Measurements from ENCODE around the gene C19orf85.

Gene C19orf85

DNA sequence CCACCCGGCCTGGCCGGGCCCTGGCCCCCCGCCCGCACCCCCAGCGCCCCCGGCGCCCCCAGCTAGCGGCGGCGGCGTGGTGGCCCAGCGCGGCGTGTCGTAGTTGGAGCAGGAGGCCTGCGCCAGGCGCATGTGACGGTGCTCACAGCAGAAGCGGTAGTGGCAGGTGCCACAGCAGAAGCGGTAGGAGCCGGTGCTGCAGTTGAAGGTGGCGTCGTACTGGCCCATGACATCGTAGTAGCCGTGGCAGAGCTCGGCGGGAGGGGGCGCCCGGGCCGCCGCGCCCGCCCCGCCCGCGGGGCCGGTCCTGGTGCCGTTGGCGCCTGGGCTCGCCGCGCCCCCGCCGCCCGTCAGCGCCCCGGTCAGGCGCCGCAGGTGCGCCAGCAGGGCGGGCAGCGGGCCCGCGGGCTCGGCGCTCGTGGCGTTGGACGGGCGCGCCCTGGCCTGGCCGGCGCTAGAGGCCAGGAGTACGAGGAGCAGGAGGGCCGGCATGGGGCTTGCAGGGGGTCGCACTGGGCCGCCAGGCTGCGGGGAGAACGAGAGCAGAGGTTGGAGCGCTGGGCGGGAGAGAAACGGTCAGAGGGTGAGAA, 22.1 kb downstream of the C19orf85 start:
- peaks cover 10 to 15% of the 10 kb centered on the region in 2 donors for H3K4me1 Mint-ChIP-seq (ENCODE audit: low read depth in 2 of 2)
- no peak overlapping the region for H3K4me3 Mint-ChIP-seq
- ATAC-seq (replicated peaks) = peak; percentile 65
- peaks cover 3% of the 10 kb centered on the region for H3K36me3 Mint-ChIP-seq (ENCODE audit: insufficient read depth)
- no peaks in the 10 kb centered on the region for H3K9me3 Mint-ChIP-seq
- no peak overlapping the region for H3K27ac Mint-ChIP-seq
- no peak for DNase-seq
- H3K27me3 Mint-ChIP-seq = peaks cover 72 to 74% of the 10 kb centered on the region in 2 donors

DNA sequence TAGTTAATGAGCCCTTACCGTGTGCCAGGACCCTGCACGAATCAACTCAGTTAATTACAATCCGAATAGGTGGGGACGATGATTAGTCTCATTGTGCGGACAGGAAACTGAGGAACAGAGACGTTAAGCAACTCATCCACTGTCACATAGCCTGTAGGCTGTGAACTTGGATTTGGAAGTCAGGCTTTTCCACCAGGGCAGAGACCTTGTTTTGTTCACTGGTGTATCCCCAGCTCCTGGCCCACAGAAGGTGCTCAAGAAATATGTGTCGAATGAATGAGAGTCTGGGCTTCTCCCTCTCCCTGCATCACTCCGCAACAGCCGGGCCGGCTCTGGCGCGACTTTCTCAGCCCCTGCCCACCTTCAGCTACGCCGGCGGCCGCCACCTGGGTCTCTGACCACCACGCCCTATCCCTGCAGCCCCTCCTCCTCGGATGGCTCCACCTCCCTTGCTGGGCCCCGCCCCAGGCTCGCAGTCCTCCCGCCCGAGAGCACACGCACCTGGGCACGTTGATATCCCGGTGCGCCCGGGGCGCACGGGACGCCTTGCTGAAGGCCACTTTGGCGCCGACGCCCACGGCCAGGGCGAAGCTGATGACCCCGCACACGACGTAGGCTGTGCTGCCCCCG, 22.7 kb downstream of the C19orf85 start:
- H3K4me1 Mint-ChIP-seq (ENCODE audit: low read depth in 2 of 2) = peaks cover 15 to 16% of the 10 kb centered on the region in 2 donors
- no peak overlapping the region for H3K27ac Mint-ChIP-seq
- H3K9me3 Mint-ChIP-seq = no peaks in the 10 kb centered on the region
- ATAC-seq (replicated peaks) (no peak), DNase-seq (no peak)
- peaks cover 78 to 81% of the 10 kb centered on the region in 2 donors for H3K27me3 Mint-ChIP-seq
- peaks cover 3% of the 10 kb centered on the region for H3K36me3 Mint-ChIP-seq (ENCODE audit: insufficient read depth)
- peak overlapping the region; percentile 16 to 36 for H3K4me3 Mint-ChIP-seq

DNA sequence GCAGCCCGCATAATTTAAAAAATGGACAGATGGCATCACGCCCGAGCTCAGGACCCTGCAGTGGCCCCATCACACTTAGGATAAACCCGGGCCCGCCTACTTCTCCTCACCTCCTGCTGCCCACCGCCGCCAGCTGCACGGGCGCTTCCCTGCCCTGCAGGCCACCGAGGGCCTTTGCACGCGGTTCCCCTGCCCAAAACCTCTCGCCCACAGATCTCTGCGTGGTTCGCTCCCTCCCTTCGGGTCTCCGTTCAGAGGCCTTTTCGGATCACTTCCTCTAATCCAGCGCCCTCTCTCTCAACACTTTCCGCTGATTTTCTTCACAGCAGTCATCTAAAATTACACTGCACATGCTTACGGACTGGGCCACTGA, 23.2 kb downstream of the C19orf85 start:
- H3K27ac Mint-ChIP-seq = no peak overlapping the region
- H3K36me3 Mint-ChIP-seq (ENCODE audit: insufficient read depth) = peaks cover 3% of the 10 kb centered on the region
- H3K27me3 Mint-ChIP-seq = peaks cover 83 to 86% of the 10 kb centered on the region in 2 donors
- peaks cover 15 to 16% of the 10 kb centered on the region in 2 donors for H3K4me1 Mint-ChIP-seq (ENCODE audit: low read depth in 2 of 2)
- no peaks in the 10 kb centered on the region for H3K9me3 Mint-ChIP-seq
- DNase-seq (no peak), ATAC-seq (replicated peaks) (no peak)
- peak overlapping the region; percentile 16 to 36 for H3K4me3 Mint-ChIP-seq

DNA sequence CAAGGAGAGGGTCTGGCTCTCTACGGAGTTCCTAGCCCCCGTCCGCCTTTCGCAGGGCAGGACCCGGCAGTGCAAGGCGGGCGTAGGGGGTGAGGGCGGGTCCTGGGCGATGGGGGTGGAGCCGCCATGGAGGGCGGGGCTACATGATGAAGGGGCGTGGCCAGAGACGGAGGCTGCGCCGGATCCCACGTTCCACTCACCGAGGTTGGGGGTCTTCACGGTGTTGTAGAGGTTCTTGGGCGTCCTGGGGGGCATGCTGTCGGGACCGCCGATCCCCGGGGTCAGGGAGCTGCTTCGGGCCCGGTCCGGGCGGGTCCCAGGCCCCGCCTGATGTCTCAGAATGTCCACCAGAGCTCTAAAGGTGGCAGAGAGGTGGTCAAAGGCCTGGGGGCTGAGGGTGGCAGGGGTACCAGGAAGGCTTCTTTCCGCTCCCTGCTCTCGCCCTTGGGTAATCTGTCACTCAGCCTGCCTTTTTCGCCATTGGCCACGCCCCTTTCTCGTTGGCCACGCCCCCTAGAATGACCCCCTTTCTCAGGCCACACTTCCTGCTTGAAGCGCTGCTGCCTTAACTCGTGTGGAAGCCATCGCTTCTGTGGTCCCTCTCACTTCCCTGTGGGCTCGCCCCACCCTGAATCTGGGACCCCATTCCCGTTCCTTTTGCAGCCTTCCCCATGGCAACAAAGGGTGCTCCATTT, 24.0 kb downstream of the C19orf85 start:
- ATAC-seq (replicated peaks) (peak; percentile 38), DNase-seq (no peak)
- peaks cover 77 to 87% of the 10 kb centered on the region in 2 donors for H3K27me3 Mint-ChIP-seq
- H3K4me1 Mint-ChIP-seq (ENCODE audit: low read depth in 2 of 2) = peaks cover 15 to 16% of the 10 kb centered on the region in 2 donors
- peak overlapping the region in 1 of 2 donors; percentile 13 for H3K4me3 Mint-ChIP-seq
- H3K36me3 Mint-ChIP-seq (ENCODE audit: insufficient read depth) = peaks cover 3% of the 10 kb centered on the region
- no peaks in the 10 kb centered on the region for H3K9me3 Mint-ChIP-seq
- no peak overlapping the region for H3K27ac Mint-ChIP-seq

DNA sequence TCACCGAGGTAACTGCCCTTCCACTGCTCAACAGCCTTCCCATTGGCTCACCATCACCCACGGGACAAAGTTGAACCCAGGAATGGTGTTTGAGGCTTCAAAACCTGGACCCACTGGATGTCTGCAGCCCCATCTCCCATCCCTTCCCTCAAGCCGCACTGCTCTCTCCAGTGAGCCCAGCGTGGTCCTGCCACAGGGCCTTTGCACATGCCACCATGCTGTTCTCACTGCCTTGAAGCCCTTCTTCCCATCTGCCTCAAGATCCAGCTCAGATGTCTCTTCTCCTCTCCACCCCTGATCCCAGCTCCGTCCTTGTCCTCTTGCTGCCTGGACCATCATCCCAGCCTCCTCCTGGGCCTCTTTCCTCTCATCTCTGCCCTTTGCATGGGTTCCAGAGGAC, 25.5 kb downstream of the C19orf85 start:
- Mint-ChIP-seq H3K27ac (no peak overlapping the region), H3K36me3 (ENCODE audit: insufficient read depth) (peaks cover 3% of the 10 kb centered on the region), H3K27me3 (peaks cover 62 to 74% of the 10 kb centered on the region in 2 donors), H3K4me1 (ENCODE audit: low read depth in 2 of 2) (peaks cover 15 to 16% of the 10 kb centered on the region in 2 donors), H3K4me3 (no peak overlapping the region), H3K9me3 (no peaks in the 10 kb centered on the region)
- ATAC-seq (replicated peaks) (no peak), DNase-seq (no peak)

DNA sequence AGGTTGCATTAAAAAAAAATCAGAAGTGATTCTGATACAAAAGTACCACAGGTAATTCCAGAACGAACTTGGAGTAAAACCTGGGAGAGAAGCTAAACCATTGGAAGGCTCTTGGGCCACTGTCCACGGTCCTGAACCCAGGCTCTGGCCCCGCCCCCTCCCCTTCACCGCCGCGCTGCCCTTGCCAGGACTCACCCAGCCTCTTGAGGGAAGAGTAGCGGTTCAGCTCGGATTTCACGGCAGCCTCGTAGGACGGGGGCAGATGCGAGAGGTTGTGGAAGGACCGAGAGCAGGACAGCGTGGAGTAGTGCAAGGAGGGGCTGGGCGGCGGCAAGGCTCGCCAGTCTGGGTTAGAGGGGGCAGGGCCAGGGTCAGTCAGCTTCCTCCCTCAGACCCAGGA, 27.1 kb downstream of the C19orf85 start:
- H3K36me3 Mint-ChIP-seq (ENCODE audit: insufficient read depth) = peaks cover 3% of the 10 kb centered on the region
- H3K27me3 Mint-ChIP-seq = peaks cover 47 to 63% of the 10 kb centered on the region in 2 donors
- DNase-seq = no peak

DNA sequence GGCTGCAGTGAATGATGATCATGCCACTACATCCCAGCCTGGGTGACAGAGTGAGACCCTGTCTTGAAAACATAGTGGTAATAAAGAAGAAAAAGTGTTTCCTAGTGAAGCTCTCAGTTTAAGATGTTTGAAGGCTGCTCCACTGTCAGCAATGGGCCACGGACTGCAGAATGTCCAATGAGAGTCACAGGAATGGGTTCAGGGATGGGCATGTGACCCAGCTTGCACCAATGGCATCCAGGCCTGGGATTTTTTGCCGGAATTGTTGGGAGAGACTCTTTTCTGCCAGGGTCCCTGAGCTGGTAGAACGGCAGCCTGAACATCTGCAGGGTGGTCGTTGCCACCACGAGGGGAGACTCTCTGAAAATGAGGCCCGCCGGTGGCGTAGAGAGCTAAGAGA, 27.7 kb downstream of the C19orf85 start:
- DNase-seq = no peak
- H3K27me3 Mint-ChIP-seq = peaks cover 47 to 67% of the 10 kb centered on the region in 2 donors
- H3K4me1 Mint-ChIP-seq (ENCODE audit: low read depth in 2 of 2) = peaks cover 11 to 16% of the 10 kb centered on the region in 2 donors
- ATAC-seq (replicated peaks) = no peak
- H3K36me3 Mint-ChIP-seq (ENCODE audit: insufficient read depth) = peaks cover 3% of the 10 kb centered on the region
- no peak overlapping the region for H3K4me3 Mint-ChIP-seq
- no peak overlapping the region for H3K27ac Mint-ChIP-seq
- H3K9me3 Mint-ChIP-seq = no peaks in the 10 kb centered on the region

More for the DNA sequence above, 27.1 kb downstream of the C19orf85 start:
- Mint-ChIP-seq H3K9me3 (no peaks in the 10 kb centered on the region), H3K4me3 (no peak overlapping the region), H3K4me1 (ENCODE audit: low read depth in 2 of 2) (peaks cover 11 to 16% of the 10 kb centered on the region in 2 donors), H3K27ac (no peak overlapping the region)
- no peak for ATAC-seq (replicated peaks)

DNA sequence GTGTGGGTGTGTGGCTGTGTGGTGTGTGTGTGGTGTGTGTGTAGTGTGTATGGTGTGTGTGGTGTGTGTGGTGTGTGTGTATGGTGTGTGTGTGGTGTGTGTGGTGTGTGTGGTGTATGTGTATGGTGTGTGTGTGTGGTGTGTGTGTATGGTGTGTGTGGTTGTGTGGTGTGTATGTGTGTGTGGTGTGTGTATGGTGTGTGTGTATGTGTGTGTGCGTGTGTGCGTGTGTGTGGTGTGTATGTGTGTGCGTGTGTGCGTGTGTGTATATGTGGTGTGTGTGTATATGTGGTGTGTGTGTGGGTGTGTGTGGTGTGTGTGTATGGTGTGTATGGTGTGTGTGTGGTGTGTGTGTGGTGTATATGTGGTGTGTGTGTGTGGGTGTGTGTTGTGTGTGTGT, 29.5 kb downstream of the C19orf85 start:
- peaks cover 43 to 67% of the 10 kb centered on the region in 2 donors for H3K27me3 Mint-ChIP-seq
- H3K27ac Mint-ChIP-seq = no peak overlapping the region
- H3K4me1 Mint-ChIP-seq (ENCODE audit: low read depth in 2 of 2) = peaks cover under 1 to 5% of the 10 kb centered on the region in 2 donors
- H3K9me3 Mint-ChIP-seq = no peaks in the 10 kb centered on the region
- H3K4me3 Mint-ChIP-seq = no peak overlapping the region
- no peak for DNase-seq
- ATAC-seq (replicated peaks) = no peak
- H3K36me3 Mint-ChIP-seq (ENCODE audit: insufficient read depth) = peaks cover 3% of the 10 kb centered on the region

DNA sequence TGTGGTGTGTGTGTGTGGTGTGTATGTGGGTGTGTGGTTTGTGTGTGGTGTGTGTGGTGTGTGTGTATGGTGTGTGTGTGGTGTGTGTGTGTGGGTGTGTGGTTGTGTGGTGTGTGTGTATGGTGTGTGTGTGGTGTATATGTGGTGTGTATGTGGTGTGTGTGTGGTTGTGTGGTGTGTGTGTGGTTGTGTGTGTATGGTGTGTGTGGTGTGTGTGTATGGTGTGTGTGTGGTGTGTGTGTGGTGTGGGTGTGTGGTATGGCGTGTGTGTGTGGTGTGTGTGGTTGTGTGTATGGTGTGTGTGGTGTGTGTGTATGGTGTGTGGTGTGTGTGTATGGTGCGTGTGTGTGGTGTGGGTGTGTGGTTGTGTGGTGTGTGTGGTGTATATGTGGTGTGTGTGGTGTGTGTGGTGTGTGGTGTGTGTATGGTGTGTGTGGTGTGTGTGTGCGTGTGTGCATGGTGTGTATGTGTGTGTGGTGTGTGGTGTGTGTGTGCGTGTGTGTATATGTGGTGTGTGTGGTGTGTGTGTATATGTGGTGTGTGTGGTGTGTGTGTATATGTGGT, 30.1 kb downstream of the C19orf85 start:
- ATAC-seq (replicated peaks) (no peak), DNase-seq (no peak)
- peaks cover 43 to 67% of the 10 kb centered on the region in 2 donors for H3K27me3 Mint-ChIP-seq
- peaks cover 3% of the 10 kb centered on the region for H3K36me3 Mint-ChIP-seq (ENCODE audit: insufficient read depth)
- H3K27ac Mint-ChIP-seq = no peak overlapping the region
- H3K4me1 Mint-ChIP-seq (ENCODE audit: low read depth in 2 of 2) = peaks cover 0 to 5% of the 10 kb centered on the region in 2 donors
- H3K4me3 Mint-ChIP-seq = no peak overlapping the region
- no peaks in the 10 kb centered on the region for H3K9me3 Mint-ChIP-seq

DNA sequence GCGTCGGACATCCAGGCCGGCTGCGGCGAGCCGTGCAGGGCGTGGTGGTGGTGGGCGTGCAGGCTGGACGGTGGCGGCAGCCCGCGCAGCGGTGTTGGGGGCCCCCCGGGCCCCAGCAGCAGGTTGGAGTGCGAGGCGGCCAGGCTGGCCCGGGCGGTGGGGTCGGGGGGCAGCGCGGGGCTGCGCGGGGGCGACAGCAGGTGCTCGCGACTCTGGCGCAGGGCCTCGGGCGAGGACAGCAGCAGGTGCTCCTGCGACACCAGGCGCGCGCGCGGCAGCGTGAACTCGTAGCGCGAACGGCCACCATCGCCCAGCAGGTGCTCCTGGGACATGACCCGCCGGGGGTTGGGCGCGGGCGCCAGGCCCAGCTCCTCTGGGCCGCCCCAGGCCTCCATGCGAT, 31.3 kb downstream of the C19orf85 start:
- Mint-ChIP-seq H3K4me3 (no peak overlapping the region), H3K36me3 (ENCODE audit: insufficient read depth) (no peaks in the 10 kb centered on the region), H3K9me3 (no peaks in the 10 kb centered on the region), H3K27ac (no peak overlapping the region), H3K4me1 (ENCODE audit: low read depth in 2 of 2) (peaks cover 0 to 5% of the 10 kb centered on the region in 2 donors), H3K27me3 (peaks cover 41 to 67% of the 10 kb centered on the region in 2 donors)
- DNase-seq (no peak), ATAC-seq (replicated peaks) (no peak)

DNA sequence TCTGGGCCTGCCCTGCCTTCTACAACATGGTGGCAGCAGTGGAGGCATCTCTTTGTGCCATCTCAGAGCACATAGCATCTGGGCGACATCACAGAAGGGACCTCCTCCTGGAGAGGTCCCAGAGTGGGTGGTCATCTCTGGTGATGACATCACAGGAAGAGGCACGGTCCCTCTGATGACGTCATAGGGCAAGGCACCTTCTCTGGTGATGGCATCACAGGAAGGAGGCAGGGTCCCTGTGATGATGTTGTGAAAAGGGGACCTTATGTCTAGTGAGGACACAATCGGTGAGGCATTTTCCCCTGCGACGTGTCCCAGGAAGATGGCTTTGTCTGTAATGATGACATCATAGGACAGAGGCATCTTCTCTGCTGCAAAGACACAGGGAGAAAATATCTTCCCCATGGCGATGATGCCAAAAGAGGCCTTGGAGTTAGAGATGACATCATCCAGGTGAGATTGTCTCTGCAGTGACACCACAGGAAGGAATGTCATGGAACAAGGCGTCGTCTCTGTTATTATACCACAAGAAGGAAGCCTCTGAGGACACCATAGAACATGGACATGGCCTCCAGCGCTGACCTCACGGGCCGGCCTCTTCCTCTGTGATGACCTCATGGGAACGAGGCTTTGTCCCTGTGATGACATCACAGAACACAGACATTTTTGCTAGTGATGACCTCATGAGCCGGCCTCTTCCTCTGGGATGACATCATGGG, 32.2 kb downstream of the C19orf85 start:
- no peak for ATAC-seq (replicated peaks)
- no peaks in the 10 kb centered on the region for H3K36me3 Mint-ChIP-seq (ENCODE audit: insufficient read depth)
- no peaks in the 10 kb centered on the region for H3K9me3 Mint-ChIP-seq
- no peak overlapping the region for H3K4me3 Mint-ChIP-seq
- H3K27me3 Mint-ChIP-seq = peaks cover 38 to 67% of the 10 kb centered on the region in 2 donors
- H3K27ac Mint-ChIP-seq = no peak overlapping the region
- DNase-seq = no peak
- H3K4me1 Mint-ChIP-seq (ENCODE audit: low read depth in 2 of 2) = peaks cover 0 to 5% of the 10 kb centered on the region in 2 donors

DNA sequence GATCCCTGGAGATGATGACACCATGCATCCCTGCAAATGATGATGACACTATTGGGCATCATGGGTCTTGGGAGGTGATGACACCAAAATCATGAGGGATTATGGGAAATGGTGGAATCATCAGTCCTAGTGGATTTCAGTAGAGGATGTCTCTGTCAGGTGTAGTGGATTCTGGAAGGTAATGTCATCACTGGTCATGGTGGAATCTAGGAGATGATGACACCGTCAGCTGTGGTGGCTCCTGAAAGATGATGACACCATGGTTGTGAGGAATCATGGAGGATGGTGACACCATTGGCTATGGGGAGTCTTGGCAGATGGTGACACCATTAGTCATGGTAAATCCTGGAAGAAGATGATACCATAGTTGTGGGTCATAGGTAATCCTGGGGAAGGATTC, 33.4 kb downstream of the C19orf85 start:
- no peak overlapping the region for H3K4me3 Mint-ChIP-seq
- H3K27me3 Mint-ChIP-seq = peaks cover 28 to 61% of the 10 kb centered on the region in 2 donors

DNA sequence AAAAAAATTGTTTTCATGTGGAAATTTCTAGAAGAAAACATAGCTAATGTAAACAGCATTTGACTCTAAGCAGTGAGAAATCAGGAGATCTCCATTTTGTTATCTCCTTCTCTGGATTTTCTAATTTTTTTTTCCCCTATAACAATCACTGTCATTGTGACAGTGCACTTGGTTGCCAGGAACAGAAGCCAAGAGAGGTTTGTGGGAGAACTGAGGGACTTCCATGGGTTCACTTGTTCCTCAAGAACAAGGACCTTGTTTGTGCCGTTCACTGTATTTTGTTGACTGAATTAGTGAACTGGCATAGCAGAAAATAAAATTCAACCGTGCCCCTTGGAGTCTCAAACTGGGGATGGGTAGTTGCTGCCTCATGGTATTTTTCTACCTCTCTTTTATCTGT, 38.5 kb downstream of the C19orf85 start:
- Mint-ChIP-seq H3K9me3 (no peaks in the 10 kb centered on the region), H3K36me3 (ENCODE audit: insufficient read depth) (peaks cover 4% of the 10 kb centered on the region), H3K27ac (no peak overlapping the region), H3K27me3 (peaks cover 39 to 63% of the 10 kb centered on the region in 2 donors), H3K4me1 (ENCODE audit: low read depth in 2 of 2) (peaks cover 7% of the 10 kb centered on the region in 2 donors), H3K4me3 (no peak overlapping the region)
- ATAC-seq (replicated peaks) (no peak), DNase-seq (no peak)

More for the DNA sequence above, 33.4 kb downstream of the C19orf85 start:
- H3K9me3 Mint-ChIP-seq = no peaks in the 10 kb centered on the region
- no peaks in the 10 kb centered on the region for H3K4me1 Mint-ChIP-seq (ENCODE audit: low read depth in 2 of 2)
- no peak for ATAC-seq (replicated peaks)
- H3K36me3 Mint-ChIP-seq (ENCODE audit: insufficient read depth) = no peaks in the 10 kb centered on the region
- no peak overlapping the region for H3K27ac Mint-ChIP-seq
- DNase-seq = no peak
